Suppressor macrophage (primary cell): ENCODE data around the gene SEC16A.
A peak's percentile ranks its signal among the peaks of the same experiment; 100 is the strongest.
"Not testable (repeated sequence)": the region's sequence is repeated elsewhere in the genome, so short reads cannot be mapped to it uniquely, and the experiment has no call there.

Experiments used
- DNase-seq, 4 experiments: peaks; one replicate each; pipeline ENCODE4 v3.0.0-alpha.2; 2020 to 2022

The SEC16A gene

DNA sequence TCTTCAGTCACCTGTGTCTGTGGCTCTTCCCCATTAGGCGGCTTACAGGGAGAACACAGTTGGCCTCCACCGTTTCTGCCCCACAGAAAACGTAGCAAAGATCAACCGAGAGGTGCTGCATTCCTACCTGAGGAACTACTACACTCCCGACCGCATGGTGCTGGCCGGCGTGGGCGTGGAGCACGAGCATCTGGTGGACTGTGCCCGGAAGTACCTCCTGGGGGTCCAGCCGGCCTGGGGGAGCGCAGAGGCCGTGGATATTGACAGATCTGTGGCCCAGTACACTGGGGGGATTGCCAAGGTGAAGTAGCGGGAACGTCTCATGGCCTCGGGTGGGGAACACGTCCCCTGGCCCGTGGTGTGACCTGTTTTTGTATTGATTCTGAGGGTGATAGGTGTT is 65.9 kb downstream of the SEC16A start:
- no peak for DNase-seq

DNA sequence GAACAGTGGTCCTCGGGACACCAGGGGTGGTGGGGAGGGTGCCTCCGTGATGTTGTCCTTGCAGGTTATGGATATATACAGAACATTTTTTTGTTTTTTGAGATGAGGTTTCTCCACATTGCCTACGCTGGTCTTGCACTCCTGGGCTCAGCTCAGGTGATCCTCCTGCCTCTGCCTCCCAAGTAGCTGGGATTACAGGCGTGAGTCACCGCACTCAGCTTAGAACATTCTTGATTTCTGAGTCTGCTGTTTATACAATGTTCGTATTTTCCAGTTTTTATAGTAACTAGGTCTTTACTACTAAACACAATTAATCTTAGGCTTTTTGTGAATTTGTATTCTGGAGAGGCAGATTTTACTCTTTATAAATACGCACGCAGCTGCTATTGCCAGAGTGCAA is 66.4 kb downstream of the SEC16A start:
- DNase-seq, result no peak

DNA sequence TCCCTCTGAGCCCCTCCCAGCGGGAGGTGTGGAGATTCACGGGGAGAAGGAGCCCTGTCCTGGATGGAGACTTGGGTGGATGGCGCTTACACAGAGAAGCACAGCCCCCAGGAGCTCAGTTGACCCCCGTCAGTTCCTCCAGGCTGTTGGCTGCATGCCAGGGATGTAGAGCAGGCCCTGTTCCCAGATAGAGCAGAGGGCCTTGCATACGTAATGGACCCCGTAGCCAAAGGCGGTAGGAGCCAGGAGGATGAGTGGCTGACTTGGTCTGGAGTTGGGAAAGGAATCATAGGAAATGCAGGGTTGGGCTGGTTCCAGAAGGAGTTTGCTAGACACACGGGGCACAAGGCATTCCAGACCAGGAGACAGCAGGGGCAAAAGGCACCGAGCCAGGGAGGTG is 69.9 kb downstream of the SEC16A start:
- no peak for DNase-seq

DNA sequence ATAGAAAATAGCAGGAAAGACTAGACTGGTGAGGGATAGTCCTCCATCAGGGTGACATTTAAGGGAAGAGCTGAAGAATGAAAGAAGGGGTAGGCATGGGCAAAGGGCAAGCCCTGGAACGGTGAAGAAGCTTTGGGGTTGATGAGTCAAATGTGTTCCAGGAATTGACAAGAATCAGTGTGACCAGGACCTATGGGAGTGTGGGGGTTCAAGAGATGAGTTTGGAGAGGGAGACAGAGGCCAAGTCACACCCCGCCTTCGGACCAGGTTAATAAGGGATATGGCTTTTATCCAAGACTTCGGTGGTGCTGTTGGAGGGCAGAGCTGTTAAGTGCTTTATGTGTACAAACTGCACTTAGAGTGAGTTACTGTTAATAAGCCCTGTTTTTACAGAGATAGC is 71.5 kb downstream of the SEC16A start:
- no peak for DNase-seq

DNA sequence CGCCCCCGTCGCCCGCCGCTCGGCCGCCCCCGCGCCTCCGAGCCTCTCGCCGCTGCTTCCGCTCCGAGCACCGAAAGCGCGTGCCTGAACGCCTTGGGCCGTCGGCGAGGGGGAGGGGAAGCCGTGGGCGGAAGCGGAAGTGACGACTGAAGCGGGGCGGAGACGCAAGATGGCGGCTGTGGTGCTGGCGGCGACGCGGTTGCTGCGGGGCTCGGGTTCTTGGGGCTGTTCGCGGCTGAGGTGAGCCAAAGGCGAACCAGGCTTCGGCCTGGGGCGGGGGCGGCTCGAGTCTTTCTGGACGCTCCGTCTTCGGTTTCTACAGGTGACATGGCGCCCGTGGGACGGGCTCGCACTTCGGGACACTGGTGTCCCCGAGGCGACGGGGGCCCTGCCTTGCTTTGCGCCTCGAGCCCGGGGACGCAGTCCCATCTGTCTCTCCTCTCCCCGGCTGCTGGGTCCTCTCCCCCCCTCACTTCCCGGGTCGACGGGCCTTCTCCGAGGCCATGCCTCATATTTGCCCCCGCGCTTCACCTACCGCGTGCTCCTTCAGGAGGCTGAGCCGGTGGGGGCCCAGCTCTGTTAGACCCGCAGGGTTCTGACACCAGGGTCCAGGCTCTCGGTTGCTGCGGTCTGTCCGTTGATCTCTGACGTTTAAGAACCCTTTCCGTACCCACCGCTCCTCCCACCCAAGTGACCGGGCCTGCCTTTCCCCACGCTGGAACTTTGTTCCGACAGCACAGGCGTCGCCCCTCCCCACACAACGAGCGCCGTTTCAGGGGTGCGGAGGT is 72.1 kb downstream of the SEC16A start, which contains the start of the genes ENTR1 and PMPCA:
Gene ENTR1, minus strand, starts transcription at position 115 of the 788 bp plus-strand sequence. CDS start 217 bp downstream, outside the sequence.
Gene PMPCA, plus strand, starts transcription at position 159 of the 788 bp plus-strand sequence. Its CDS starts 11 bp downstream, at position 170.
- DNase-seq, result peak; percentile 97 to 98 (median 98)

DNA sequence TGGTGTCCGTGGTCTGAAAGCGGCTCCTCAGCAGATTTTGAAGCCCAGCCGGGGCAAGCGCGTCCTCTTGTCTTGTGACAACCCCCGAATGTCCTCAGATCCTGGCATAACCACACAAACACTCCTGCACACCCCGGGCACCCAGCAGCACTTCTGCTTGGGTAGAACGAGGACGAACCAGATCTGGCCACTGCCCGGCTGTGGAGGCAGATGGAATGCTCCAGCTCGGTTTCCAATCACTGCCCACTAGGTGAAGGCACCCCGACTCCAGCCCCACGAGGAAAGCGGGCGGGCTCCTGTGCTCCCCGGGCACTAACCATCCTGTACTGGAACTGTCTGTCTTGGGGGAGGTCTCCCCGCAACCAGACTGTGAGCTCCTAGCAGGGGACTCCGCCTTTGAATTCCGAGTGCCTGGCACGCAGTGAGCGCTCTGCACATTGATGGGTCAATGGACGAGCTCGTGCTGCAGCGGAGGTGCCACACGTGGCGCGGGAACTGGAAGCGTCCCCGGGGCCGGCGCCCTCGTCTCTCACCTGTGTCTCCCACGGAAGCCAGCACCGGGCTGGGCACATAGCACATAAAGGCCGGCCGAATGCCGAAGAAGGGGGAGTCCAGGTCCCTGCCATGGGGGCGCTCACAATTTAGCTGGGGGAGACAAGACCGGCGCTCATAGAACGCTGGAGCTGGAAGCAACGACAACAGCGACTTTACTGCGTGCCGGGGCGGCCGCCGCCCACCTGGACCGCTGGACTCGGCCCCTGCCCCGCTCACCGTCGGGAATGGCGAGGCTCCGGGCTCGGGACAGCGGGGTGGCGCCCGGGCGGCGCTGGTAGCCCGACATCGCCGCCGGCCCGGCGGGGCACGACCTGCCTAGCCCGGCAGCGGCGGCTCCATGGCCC is 73.0 kb downstream of the SEC16A start:
- peak; percentile 69 to 89 (median 82) for DNase-seq

DNA sequence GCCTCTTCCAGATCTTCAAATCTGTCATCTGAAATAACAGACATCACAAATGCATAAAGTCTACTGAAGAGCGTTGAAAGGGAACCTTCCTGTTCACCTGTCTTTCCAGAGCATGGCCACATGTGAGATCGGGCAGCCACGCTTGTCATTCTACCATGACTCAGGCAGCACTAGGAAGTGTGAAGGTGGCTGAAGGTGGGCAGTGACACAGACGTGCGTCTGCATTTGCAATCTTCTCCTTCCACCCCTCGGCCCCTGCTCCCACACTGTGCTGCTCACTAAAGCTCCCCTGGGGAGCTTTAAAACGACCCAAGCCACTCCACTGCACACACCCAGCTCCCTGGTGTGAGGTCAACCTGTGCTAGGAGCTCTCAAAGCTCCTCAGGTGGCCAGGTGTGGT is 74.9 kb downstream of the SEC16A start:
- no peak for DNase-seq

DNA sequence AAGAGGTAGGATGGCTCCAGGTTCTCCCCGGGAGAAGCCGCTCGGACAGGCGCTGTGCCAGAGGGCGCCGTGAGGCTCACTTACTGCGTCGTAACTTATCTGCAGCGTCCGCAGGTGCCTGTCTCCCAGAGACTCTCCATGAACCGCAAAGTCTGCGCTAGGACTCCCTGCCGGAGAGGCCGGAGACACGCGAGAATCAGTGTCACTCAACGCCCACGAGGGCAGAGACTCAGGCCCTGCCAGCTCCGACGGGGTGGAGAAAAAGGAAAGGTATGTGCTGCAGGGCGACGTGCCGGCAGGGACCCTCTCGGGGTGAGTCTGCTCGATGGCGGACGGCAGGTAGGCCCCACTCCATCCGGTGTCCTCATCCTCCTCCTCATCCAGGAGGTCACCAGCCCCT is 75.8 kb downstream of the SEC16A start:
- not testable (repeated sequence) for DNase-seq

DNA sequence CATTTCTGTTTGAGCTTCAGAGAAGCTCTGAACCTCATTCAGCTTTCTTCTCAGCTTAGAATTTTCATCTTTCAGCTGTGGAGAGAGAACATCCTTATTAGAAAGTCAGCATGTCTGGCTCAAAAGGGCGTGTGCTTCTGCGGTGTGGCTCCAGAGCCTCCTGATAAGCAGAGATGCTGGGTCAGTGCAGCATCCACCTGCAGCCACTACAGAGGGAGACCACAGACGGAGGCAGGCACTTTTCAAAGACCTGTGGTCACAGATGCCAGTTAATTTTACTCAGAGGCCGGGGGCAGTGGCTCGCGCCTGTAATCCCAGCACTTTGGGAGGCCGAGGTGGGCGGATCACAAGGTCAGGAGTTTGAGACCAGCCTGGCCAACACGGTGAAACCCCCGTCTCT is 76.9 kb downstream of the SEC16A start:
- not testable (repeated sequence) for DNase-seq

DNA sequence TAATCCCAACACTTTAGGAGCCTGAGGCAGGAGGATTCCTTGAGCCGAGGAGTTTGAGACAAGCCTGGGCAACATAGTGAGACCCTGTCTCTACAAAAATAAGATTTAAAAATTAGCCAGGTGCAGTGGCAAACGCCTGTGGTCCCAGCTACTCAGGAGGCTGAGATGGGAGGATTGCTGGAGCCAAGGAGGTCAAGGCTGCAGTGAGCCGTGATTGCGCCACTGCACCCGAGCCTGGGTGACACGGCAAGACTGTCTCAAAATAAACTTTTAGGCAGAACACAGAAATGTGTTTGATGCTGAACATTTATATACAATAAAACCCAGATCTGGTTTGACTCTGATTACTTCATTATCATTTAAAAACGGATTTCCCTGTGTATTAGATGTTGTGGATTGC is 77.4 kb downstream of the SEC16A start:
- no peak for DNase-seq

DNA sequence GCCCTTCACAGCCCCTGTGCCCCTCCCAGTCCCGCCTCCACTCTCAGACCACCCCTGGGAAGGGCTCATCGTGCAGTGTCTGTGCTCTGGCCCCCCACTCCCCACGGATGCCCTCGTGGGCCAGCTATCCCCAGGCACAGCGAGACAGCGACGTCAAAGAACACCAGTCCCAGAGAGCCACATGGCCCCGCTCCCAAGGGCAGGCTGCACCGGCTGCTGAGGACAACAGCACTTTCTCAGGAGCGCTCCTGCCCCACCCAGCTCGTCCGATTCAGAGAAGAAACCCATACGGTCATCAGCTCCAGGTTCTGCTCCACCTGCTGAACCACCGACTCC is 78.1 kb downstream of the SEC16A start:
- DNase-seq, result no peak

DNA sequence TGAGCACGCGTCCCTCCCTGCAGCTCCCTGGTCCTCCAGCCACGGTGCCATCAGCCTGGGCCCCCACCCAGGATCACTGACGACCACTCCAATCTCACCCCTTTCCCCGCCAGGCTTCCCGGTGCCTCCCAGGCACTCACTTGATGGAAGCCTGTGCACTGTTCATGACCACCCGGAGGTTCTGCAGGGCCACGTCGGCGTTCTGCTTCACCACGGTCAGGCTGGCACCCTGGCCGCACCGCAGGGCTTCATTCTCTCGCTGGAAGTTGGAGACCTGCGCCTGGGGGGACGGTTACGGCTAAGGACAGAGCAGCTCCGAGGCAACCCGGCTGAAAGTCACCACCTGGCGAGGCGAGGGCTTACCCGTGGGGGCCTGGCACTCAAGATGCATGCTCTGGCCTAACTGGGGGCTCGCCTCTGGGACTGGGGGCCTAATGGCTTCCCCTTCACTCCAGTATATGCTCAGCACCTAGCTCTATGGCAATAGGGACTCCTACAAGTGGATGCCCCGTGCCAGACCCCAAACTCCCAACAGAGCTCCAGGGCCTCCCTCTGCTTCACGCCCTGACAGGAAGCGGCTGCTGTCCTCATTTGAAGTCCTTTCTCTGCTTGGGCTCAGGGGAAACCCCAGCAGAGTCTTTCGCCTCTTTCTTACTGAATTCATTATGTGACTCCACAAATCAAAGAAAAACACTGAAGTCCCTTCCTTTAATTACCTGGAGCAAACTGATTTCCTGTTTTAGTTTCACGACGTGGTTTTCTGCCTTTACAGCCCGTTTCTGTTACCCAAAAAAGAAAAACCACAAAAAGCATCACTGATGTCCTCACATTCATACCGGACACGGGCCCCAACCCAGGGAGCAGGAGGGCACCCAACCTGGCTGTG is 78.7 kb downstream of the SEC16A start:
- no peak for DNase-seq

DNA sequence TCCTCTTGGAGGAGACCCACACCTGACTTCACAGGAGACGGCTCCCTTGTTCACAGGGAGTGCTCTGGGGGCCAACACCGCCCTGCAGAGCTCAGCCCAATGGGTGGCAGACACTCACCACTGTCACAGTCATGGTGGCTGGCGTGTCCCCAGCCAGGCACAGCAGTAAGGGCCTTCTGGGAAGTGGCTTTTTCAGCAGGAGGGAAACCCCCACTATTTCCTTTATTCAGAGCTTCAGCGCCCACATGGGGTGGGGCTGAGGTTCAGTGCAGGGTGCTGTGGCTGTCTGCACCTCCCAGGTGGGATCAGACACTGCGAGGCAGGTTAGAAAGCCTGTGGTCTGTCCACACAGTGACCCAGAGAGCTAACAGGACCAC is 79.3 kb downstream of the SEC16A start:
- no peak for DNase-seq

DNA sequence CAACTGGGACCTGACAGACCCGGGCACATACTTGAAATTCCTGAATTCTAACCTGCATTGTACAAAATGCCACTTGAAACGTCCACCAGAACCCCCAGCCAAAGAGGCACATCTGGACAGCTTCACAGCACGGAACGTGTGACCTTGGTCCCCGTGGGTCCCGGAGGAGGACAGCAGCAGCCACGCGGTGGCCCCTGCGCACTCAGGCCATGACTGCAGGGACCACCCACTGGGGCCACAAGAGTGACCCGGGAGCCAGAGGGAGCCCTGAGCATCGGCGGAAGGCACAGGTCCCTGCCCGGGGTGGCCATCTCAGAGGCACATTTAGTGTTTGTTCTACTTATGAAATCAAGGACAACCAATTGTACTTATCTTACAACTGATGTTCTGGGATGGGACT is 80.8 kb downstream of the SEC16A start:
- no peak for DNase-seq

DNA sequence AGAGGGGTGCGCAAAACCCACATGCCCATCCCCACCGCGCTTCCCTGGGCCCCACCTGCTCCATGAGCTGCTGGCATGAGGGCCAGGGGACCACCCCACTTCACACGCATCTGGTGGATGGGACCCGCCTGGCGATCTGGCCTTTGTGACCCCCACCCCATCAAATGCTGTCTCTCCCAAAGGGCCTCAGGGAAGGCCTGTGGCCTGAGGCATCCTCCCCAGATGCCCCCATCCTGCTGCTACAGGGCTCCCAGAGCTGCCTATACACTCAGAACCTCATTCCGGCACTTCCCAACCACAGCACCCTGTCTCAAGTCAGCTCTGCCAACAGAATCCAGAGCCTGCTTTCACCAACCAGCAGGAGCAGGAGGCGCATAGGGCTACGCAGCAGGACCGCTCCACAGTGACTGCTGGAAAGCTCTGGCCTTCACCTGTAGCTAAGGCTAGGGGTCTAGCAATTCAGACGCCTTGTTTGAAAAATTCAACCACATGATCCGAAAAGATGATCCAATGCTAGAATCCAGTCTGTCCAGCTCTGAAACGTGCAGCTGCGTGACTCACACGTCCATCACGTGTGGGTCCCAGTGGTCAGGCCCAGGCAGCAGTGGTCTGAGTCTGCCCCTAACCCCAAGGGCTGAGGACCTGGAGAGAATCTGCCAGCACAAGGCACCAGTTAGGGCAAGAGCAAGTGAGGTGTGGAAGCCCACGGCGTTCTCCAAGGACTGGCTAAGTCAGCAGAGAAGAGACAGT is 81.5 kb downstream of the SEC16A start:
- DNase-seq, result no peak

DNA sequence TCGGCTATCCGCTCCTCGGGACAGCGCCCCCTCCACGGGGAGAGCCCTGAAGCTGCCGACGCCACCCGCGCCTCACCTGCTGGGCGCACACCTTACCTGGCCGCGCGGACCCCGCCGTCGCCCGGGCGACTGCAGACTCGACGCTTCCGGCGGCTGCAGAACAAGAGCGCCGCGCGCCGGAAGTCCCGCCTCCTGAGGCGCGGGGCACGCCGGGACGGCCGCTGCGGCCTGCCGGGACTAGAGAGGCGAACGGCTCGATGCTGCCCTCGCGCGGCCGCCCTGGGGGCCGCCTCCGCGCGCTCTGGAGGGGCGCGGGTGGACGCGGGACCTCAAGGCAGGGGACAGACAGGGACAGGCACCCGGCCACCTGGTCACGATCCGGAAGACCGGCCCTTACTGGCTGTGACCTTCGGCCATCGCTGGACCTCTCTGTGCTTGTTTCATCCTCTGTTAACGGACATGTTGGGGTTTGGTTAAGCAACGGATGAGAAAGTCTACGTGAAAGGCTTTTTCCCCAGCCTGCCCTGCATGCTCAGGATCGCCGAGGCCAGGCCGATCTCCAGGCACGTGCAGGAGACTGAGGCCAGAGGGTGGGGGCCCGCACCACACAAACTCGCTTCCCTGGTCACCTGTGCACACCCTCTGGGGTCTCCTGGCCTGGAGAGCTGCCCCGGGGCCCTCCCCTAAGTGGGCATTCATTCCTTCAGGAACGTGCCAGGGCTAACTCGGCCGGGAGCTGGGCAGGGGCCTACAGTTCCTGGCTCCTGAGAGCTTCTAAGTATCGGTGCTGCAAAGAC is 82.6 kb downstream of the SEC16A start, which contains the start of gene SNAPC4:
Gene SNAPC4, minus strand, starts transcription at position 133 of the 797 bp plus-strand sequence. CDS start 1,742 bp downstream, outside the sequence.
- DNase-seq, result peak; percentile 94 to 97 (median 96)

DNA sequence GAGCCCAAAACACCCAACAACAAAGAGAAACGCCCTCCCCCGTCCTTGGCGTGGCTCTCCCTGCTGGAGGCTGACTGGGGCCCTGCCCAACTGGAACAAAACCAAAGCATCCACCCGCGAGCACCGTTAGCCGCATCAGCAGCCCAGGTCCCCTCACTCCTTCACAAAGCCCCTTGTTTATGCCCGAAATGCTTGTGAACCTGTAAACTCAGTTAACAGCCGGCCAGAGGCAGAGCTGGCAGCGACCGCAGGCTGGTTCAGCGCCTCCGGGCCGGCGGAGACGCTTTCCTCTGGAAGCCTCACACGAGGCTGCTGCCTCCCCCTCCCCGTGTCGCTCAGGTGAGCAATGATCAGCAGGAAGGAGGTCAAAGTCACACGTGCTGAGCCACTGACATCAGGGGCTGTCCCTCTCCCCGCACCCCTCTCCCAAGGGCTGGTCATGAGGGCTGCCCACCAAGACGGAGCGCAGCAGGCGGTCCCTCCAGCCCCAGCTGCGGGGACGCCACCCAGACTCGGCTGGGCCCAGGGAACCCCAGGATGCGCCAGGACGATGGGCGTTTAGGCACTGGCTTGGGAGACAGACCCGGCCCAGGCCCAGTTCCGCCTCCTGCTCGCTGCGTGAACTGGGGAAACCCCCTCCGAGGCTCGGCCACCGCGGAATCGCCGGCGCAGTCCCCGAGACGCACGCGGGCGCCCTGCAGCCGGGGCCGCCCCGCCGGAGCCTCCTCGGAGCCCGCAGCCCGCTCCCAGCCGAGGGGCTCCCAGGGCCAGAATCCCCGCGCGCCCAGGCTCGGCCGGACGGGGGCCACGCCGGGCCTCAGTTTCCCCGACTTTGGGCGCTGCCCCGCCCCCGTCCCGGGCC is 83.4 kb downstream of the SEC16A start:
- DNase-seq, result peak; percentile 34 to 73 (median 56)

DNA sequence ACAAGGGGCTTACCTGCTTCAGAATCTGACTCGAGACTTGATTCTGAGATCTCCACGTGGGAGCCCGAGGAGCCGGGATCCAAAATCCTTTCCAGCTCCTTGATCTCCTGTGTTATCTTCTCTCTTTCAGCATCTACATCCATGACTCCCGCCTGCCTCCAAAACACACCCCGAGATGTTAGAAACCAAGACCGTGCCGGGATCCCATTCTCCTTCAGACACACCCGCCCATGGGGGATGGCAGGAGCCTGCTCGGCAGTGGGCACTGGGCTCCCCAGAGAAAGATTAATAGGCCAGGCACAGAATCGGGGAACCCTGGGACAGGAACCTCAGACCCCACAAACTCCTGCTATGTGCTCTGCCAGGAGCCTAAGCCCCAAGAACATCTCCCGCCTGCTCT is 84.6 kb downstream of the SEC16A start:
- no peak for DNase-seq

DNA sequence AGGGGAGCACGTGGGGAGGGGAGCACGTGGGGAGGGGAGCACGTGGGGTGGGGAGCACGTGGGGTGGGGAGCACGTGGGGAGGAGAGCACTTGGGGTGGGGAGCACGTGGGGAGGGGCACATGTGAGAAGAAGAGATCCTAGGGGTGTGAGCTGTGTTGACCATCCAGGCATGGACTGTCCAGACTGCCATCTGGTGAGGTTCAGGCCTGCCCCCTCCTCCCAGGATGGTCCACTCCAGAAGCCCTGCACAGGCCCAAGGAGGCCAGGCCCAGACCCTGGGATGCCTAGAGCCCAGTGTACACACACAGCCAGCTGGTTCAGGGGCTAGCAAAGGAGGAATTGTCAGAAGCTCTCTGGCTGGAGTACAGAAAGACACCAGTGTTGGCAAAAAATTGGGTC is 85.2 kb downstream of the SEC16A start:
- no peak for DNase-seq

DNA sequence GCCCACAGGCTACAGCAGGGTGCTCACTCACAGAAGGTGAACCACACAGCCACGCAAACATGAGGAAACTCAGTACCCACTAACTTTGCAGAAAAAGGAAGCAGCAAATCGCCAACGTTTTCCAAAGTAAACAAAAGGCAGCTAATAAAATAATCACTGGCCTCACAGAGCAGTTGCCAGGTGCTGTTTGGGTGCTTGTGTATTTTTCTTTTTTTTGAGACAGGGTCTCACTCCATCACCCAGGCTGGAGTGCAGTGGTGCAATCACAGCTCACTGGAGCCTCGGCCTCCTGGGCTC is 86.7 kb downstream of the SEC16A start:
- no peak for DNase-seq
